Osteoblast (primary cell): ENCODE measurements around the gene SLIT3. TPM values are rescaled to one million over a fixed set of nuclear protein-coding genes. Genes with fewer than 3 reads are reported as not detected.

Source experiments
- DNase-seq: peaks from one replicate; pipeline ENCODE4 v3.0.0; 2011; ENCODE audit warnings: low spot score, mixed read lengths; ENCODE audit not compliant: insufficient read length; ENCODE audit errors: missing footprints
- H2AFZ ChIP-seq: 2 replicates; pipeline ENCODE4 v1.6.0; 2011; ENCODE audit warnings: mild to moderate bottlenecking, low read length
- H3K27ac ChIP-seq: 2 replicates; pipeline ENCODE4 v1.5.1; 2011; ENCODE audit warnings: mild to moderate bottlenecking, low read depth, low read length, moderate library complexity
- H3K27me3 ChIP-seq: 2 replicates; pipeline ENCODE4 v1.6.0; 2012; ENCODE audit warnings: mild to moderate bottlenecking, control low read depth, inconsistent platforms, low read length, moderate library complexity; ENCODE audit not compliant: insufficient read depth
- H3K36me3 ChIP-seq: 2 replicates; pipeline ENCODE4 v1.5.1; 2011; ENCODE audit warnings: mild to moderate bottlenecking, low read length, control low read depth, moderate library complexity; ENCODE audit not compliant: insufficient read depth
- H3K4me1 ChIP-seq: 2 replicates; pipeline ENCODE4 v1.5.1; 2011; ENCODE audit warnings: mild to moderate bottlenecking, low read length, control low read depth, moderate library complexity; ENCODE audit not compliant: insufficient read depth
- H3K4me2 ChIP-seq: 2 replicates; pipeline ENCODE4 v1.6.0; 2011; ENCODE audit warnings: mild to moderate bottlenecking, low read length; ENCODE audit not compliant: insufficient read depth
- H3K4me3 ChIP-seq: fragments of 200-600 bp; sonication (generic); 3 replicates; pipeline ENCODE4 v1.5.1; 2012; ENCODE audit warnings: mild to moderate bottlenecking, low read length, inconsistent platforms; ENCODE audit not compliant: insufficient read depth
- H3K79me2 ChIP-seq: 2 replicates; pipeline ENCODE4 v1.6.0; 2012; ENCODE audit warnings: mild to moderate bottlenecking, low read length, control low read depth, inconsistent platforms; ENCODE audit not compliant: insufficient read depth
- H3K9me3 ChIP-seq: 2 replicates; pipeline ENCODE4 v1.5.1; 2011; ENCODE audit warnings: low read depth, low read length, control low read depth
- H4K20me1 ChIP-seq: 2 replicates; pipeline ENCODE4 v1.6.0; 2012; ENCODE audit warnings: mild to moderate bottlenecking, low read length, control low read depth; ENCODE audit not compliant: insufficient read depth
- CTCF ChIP-seq: IDR thresholded peaks from 2 replicates; pipeline ENCODE4 v1.5.1; 2011; ENCODE audit warnings: mild to moderate bottlenecking, low read depth, low read length, moderate library complexity; ENCODE audit errors: extremely low read depth
- total RNA-seq: library from RNA; depleted of rRNA; stranded (reverse); fragments of >200 nt; gene quantifications from 2 replicates; pipeline ENCODE4 v1.2.3, GENCODE V29; 2012

Gene SLIT3
- total RNA-seq, 1 donor = 37.6 TPM

DNA sequence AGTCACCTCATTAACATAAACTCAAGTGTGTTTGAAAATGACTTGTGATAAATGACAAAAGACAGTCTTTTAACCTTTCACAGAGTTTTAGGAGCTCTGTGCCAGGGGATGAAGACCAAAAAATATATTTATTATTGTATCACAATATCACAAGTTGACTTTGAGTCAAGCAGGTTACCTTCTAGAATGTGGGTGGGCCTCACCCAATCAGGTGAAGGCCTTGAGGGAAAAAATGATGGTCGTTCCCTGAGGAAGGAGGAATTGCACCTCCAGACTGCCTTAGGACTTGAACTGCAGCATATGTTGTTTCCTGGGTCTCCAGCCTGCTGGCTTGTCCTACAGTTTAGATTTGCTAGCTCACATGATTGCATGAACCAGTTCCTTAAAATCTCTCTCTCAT, 680.1 kb downstream of the SLIT3 start:
- Histone ChIP-seq H3K27me3 (peaks cover 8% of the 10 kb centered on the region), H3K79me2 (no peaks in the 10 kb centered on the region), H3K36me3 (no peaks in the 10 kb centered on the region), H3K4me3 (no peak overlapping the region), H2AFZ (no peak overlapping the region), H3K4me2 (no peak overlapping the region), H3K9me3 (no peaks in the 10 kb centered on the region), H3K27ac (no peak overlapping the region), H3K4me1 (no peaks in the 10 kb centered on the region), H4K20me1 (no peaks in the 10 kb centered on the region)
- no peak for DNase-seq
- no peak for TF ChIP-seq CTCF

DNA sequence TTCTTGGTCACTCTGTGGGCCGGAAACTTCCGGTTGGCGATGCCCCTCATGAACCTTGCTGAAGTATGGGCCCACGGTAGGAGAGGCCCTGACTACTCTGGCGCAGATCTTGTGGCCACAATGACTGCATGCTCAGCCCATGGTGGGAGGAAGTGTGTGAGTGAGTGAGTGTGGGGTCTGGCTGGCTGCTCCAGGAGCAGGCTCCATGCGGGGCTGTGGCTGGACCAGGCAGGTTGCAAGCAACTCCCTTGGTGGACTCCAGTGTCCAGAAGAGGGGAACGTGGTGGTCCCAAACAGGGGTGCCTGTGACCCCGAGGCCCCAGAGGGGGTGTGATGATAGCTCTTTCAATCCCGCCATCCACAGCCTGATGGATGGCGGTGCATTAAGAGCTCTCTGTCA, 686.3 kb downstream of the SLIT3 start:
- H3K4me1 ChIP-seq = peaks cover 4% of the 10 kb centered on the region
- TF ChIP-seq CTCF = no peak
- DNase-seq = no peak
- peaks cover 7% of the 10 kb centered on the region for H3K27me3 ChIP-seq
- no peak overlapping the region for H3K4me2 ChIP-seq
- H3K36me3 ChIP-seq = no peaks in the 10 kb centered on the region
- no peak overlapping the region for H3K27ac ChIP-seq
- H2AFZ ChIP-seq = no peak overlapping the region
- no peaks in the 10 kb centered on the region for H3K9me3 ChIP-seq
- H3K4me3 ChIP-seq = no peak overlapping the region
- H3K79me2 ChIP-seq = no peaks in the 10 kb centered on the region
- no peaks in the 10 kb centered on the region for H4K20me1 ChIP-seq

GRCh38 chr5:168613996-168614395, 686.9 kb downstream of the SLIT3 start:
- Histone ChIP-seq H2AFZ (no peak overlapping the region), H3K27me3 (peaks cover 4% of the 10 kb centered on the region), H4K20me1 (no peaks in the 10 kb centered on the region), H3K27ac (no peak overlapping the region), H3K4me3 (no peak overlapping the region), H3K79me2 (no peaks in the 10 kb centered on the region), H3K4me1 (peaks cover 4% of the 10 kb centered on the region), H3K9me3 (no peaks in the 10 kb centered on the region), H3K36me3 (no peaks in the 10 kb centered on the region), H3K4me2 (no peak overlapping the region)
- no peak for DNase-seq
- TF ChIP-seq CTCF = no peak

GRCh38 chr5:168613396-168613795, 687.5 kb downstream of the SLIT3 start:
- Histone ChIP-seq H3K4me2 (no peak overlapping the region), H3K27ac (no peak overlapping the region), H3K27me3 (peaks cover 3% of the 10 kb centered on the region), H4K20me1 (no peaks in the 10 kb centered on the region), H3K36me3 (no peaks in the 10 kb centered on the region), H3K4me3 (no peak overlapping the region), H3K79me2 (no peaks in the 10 kb centered on the region), H2AFZ (no peak overlapping the region), H3K9me3 (no peaks in the 10 kb centered on the region), H3K4me1 (peaks cover 4% of the 10 kb centered on the region)
- no peak for DNase-seq
- TF ChIP-seq CTCF = no peak
